HFFc6 (cell line): ENCODE results near the gene AGPAT4. TPM values are rescaled to one million over a fixed set of nuclear protein-coding genes. Genes with fewer than 3 reads are reported as not detected.
A peak's percentile ranks its signal among the peaks of the same experiment; 100 is the strongest.

ENCODE experiments used
- DNase-seq: peaks from one replicate; pipeline ENCODE4 v3.0.0-alpha.2; 2018
- H3K27ac Mint-ChIP-seq: 2 replicates; pipeline ENCODE4 v1.8.0; 2020; ENCODE audit warnings: mild to moderate bottlenecking, mixed read lengths
- H3K27me3 Mint-ChIP-seq: 2 replicates; pipeline ENCODE4 v1.8.0; 2021; ENCODE audit warnings: mild to moderate bottlenecking, moderate library complexity, mixed read lengths; ENCODE audit not compliant: insufficient read depth
- H3K36me3 Mint-ChIP-seq: 2 replicates; pipeline ENCODE4 v1.8.0; 2021; ENCODE audit warnings: low read depth, mixed read lengths
- H3K4me1 Mint-ChIP-seq: 2 replicates; pipeline ENCODE4 v1.8.0; 2020; ENCODE audit warnings: low read depth, mixed read lengths
- H3K4me3 Mint-ChIP-seq: 2 replicates; pipeline ENCODE4 v1.8.0; 2020; ENCODE audit warnings: mild to moderate bottlenecking, moderate library complexity, mixed read lengths
- H3K9me3 Mint-ChIP-seq: 2 replicates; pipeline ENCODE4 v1.8.0; 2020; ENCODE audit warnings: mild to moderate bottlenecking, mixed read lengths
- CTCF ChIP-seq: fragments of 200-600 bp; sonication (generic); IDR thresholded peaks from 2 replicates; pipeline ENCODE4 v1.5.0; 2021; ENCODE audit warnings: antibody characterized with exemption, mild to moderate bottlenecking
- total RNA-seq, 6 experiments: library from RNA; stranded (reverse); fragmentation: NEBNext Ultra II Directional; extraction: Animal tissue kit (Norgen Biotek cat#: 25700); gene quantifications; 2 replicates in 1 of 6; 3 replicates in 5 of 6; pipeline ENCODE4 v1.2.3, GENCODE V29; 2021

Gene AGPAT4
- total RNA-seq, 6 experiments from 2014 or later = 2.3 to 4.0 (median 2.7) TPM

DNA sequence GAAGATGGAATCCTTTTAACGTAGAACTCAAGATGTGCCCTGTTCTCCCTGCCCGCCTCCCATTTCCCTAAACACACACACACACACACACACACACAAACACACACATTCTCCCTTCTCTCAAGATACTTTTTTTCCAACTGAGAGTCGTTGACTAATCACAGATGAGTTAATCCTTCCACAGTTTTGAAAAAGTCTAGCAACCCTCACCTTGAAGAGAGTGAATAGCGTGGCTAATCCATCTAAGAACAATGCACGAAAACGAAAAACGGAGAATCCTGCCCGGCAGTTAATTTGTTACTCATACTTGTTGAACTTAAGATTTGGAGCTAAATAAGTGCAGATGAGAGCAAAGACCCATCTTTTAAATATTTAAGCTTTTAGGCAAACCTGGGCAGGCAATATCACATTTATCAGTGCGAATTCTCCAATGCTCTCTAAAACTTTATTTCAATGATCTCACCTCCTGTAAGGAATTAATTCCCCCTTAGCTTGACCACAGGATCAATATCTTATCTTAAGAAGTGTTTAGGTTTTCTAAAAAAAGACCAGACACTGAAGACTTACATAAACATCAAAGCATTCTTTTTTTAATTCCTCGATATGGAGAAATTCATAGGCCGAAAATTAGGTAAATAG, 1.1 kb downstream of the AGPAT4 start:
- H3K9me3 Mint-ChIP-seq = no peaks in the 10 kb centered on the region
- H3K4me1 Mint-ChIP-seq = peaks cover 40% of the 10 kb centered on the region

GRCh38 chr6:161271343-161272030, 2.4 kb downstream of the AGPAT4 start:
- Mint-ChIP-seq H3K4me3 (no peak overlapping the region), H3K4me1 (peaks cover 45% of the 10 kb centered on the region)
- no peak for DNase-seq

More for the DNA sequence above, 1.1 kb downstream of the AGPAT4 start:
- DNase-seq = peak; percentile 63
- Mint-ChIP-seq H3K27ac (peak overlapping the region; percentile 95), H3K27me3 (peaks cover 4% of the 10 kb centered on the region; the same call in 1 of the 2 replicates), H3K36me3 (peaks cover 9% of the 10 kb centered on the region; the same call in 1 of the 2 replicates), H3K4me3 (peak overlapping the region; percentile 97)
- no peak for TF ChIP-seq CTCF

DNA sequence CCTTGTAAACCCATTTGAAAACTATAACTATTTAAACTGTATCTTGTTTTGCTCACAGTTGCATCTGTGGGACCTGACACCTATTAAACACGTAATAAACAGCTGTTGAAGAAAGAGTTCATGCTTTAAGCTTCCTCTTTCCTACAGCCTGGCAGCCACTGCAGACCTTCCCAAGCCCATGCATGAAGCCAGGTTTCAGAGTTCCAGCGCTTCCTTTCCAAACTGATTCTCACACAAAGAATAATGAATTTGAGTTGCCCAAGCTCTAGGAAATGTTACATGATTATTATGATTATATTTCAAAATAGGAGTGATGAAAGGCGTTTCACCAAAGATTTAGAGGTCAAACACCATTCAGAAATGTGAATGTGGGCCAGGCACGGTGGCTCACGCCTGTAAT, 3.7 kb downstream of the AGPAT4 start:
- Mint-ChIP-seq H3K27me3 (peaks cover 4% of the 10 kb centered on the region; the same call in 1 of the 2 replicates), H3K9me3 (no peaks in the 10 kb centered on the region), H3K4me1 (peaks cover 49% of the 10 kb centered on the region), H3K36me3 (peaks cover 9% of the 10 kb centered on the region; the same call in 1 of the 2 replicates), H3K27ac (no peak overlapping the region), H3K4me3 (no peak overlapping the region)
- no peak for TF ChIP-seq CTCF
- DNase-seq = no peak

More at GRCh38 chr6:161271343-161272030, 2.4 kb downstream of the AGPAT4 start:
- H3K27me3 Mint-ChIP-seq = peaks cover 4% of the 10 kb centered on the region; the same call in 1 of the 2 replicates
- H3K27ac Mint-ChIP-seq = no peak overlapping the region
- H3K36me3 Mint-ChIP-seq = peaks cover 9% of the 10 kb centered on the region; the same call in 1 of the 2 replicates
- no peak for TF ChIP-seq CTCF
- H3K9me3 Mint-ChIP-seq = no peaks in the 10 kb centered on the region

GRCh38 chr6:161269310-161269709, 4.6 kb downstream of the AGPAT4 start:
- TF ChIP-seq CTCF = no peak
- no peaks in the 10 kb centered on the region for H3K9me3 Mint-ChIP-seq
- no peak overlapping the region for H3K4me3 Mint-ChIP-seq
- peaks cover 4% of the 10 kb centered on the region; the same call in 1 of the 2 replicates for H3K27me3 Mint-ChIP-seq
- peaks cover 9% of the 10 kb centered on the region; the same call in 1 of the 2 replicates for H3K36me3 Mint-ChIP-seq
- no peak overlapping the region for H3K27ac Mint-ChIP-seq
- H3K4me1 Mint-ChIP-seq = peaks cover 41% of the 10 kb centered on the region
- no peak for DNase-seq

- H3K4me3 Mint-ChIP-seq = no peak overlapping the region
- DNase-seq = no peak
- H3K27me3 Mint-ChIP-seq = peaks cover 4% of the 10 kb centered on the region; the same call in 1 of the 2 replicates
- peaks cover 9% of the 10 kb centered on the region; the same call in 1 of the 2 replicates for H3K36me3 Mint-ChIP-seq
- peaks cover 38% of the 10 kb centered on the region for H3K4me1 Mint-ChIP-seq
- no peak overlapping the region for H3K27ac Mint-ChIP-seq
- no peaks in the 10 kb centered on the region for H3K9me3 Mint-ChIP-seq
- TF ChIP-seq CTCF = no peak
Measured at GRCh38 chr6:161268531-161269210, 5.2 kb downstream of the AGPAT4 start.
